KMS-11 (cell line): ENCODE results near the gene RPL35A.
A peak's percentile ranks its signal among the peaks of the same experiment; 100 is the strongest.

Experiments used
- H2AFZ ChIP-seq: fragments of 200-600 bp; sonication (generic); 2 replicates; pipeline ENCODE4 v1.6.1; 2016; ENCODE audit warnings: antibody characterized with exemption, mixed run types, low read depth
- H3K27ac ChIP-seq: fragments of 200-600 bp; sonication (generic); 2 replicates; pipeline ENCODE4 v1.6.1; 2016; ENCODE audit warnings: mild to moderate bottlenecking, mixed run types
- H3K27me3 ChIP-seq: fragments of 200-600 bp; sonication (generic); 2 replicates; pipeline ENCODE4 v1.6.1; 2017; ENCODE audit warnings: mild to moderate bottlenecking, low read depth, mixed run types, moderate library complexity; ENCODE audit not compliant: insufficient read depth
- H3K36me3 ChIP-seq: fragments of 200-600 bp; sonication (generic); 2 replicates; pipeline ENCODE4 v1.6.1; 2017; ENCODE audit warnings: mild to moderate bottlenecking, mixed run types; ENCODE audit not compliant: insufficient read depth
- H3K4me1 ChIP-seq: fragments of 200-600 bp; sonication (generic); 2 replicates; pipeline ENCODE4 v1.6.1; 2016; ENCODE audit warnings: mild to moderate bottlenecking, low read depth, mixed run types; ENCODE audit not compliant: poor library complexity, severe bottlenecking
- H3K4me2 ChIP-seq: fragments of 200-600 bp; sonication (generic); 2 replicates; pipeline ENCODE4 v1.7.0; 2016; ENCODE audit warnings: mild to moderate bottlenecking, mixed run types
- H3K4me3 ChIP-seq: fragments of 200-600 bp; sonication (generic); IDR thresholded peaks from 2 replicates; pipeline ENCODE4 v1.6.1; 2017; ENCODE audit warnings: low read depth, low read length, mixed read lengths; ENCODE audit not compliant: insufficient read depth
- H3K79me2 ChIP-seq: fragments of 200-600 bp; sonication (generic); 2 replicates; pipeline ENCODE4 v1.6.1; 2016; ENCODE audit warnings: low read depth, mixed run types; ENCODE audit not compliant: insufficient read depth
- H3K9ac ChIP-seq: fragments of 200-600 bp; sonication (generic); 2 replicates; pipeline ENCODE4 v1.6.1; 2016; ENCODE audit warnings: mild to moderate bottlenecking, mixed run types
- H4K20me1 ChIP-seq: fragments of 200-600 bp; sonication (generic); 2 replicates; pipeline ENCODE4 v1.6.1; 2016; ENCODE audit warnings: mild to moderate bottlenecking, mixed run types; ENCODE audit not compliant: insufficient read depth
- TF ChIP-seq, protein P1 (sequence below): fragments of 200-600 bp; sonication (generic); conservative IDR thresholded peaks from 2 replicates; pipeline ENCODE4 v1.6.1; 2017; ENCODE audit warnings: low read depth, mild to moderate bottlenecking, antibody characterized with exemption, low read length, moderate library complexity, mixed read lengths

RPL35A gene

DNA sequence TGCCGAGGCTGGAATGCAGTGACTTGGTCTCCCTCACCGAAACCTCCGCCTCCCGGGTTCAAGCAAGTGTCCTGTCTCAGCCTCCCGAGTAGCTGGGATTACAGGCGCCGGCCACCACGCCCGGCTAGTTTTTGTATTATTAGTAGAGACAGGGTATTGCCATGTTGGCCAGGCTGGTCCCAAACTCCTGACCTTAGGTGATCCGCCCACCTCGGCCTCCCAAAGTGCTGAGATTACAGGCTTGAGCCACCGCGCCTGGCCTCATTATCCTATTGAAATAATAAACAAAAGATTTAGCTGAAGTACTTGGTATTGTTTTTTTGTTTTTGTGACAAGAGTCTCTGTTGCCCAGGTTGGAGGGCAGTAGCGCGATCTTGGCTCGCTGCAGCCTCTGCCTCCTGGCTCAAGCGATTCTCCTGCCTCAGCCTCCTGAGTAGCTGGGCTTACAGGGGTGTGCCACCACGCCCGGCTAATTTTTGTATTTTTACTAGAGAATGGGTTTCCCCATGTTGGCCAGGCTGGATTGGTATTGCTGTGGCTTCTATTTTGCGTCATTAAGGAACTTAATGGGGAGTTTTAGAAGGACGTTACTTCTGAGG, 1.5 kb downstream of the RPL35A start:
- TF ChIP-seq, protein P1, sequence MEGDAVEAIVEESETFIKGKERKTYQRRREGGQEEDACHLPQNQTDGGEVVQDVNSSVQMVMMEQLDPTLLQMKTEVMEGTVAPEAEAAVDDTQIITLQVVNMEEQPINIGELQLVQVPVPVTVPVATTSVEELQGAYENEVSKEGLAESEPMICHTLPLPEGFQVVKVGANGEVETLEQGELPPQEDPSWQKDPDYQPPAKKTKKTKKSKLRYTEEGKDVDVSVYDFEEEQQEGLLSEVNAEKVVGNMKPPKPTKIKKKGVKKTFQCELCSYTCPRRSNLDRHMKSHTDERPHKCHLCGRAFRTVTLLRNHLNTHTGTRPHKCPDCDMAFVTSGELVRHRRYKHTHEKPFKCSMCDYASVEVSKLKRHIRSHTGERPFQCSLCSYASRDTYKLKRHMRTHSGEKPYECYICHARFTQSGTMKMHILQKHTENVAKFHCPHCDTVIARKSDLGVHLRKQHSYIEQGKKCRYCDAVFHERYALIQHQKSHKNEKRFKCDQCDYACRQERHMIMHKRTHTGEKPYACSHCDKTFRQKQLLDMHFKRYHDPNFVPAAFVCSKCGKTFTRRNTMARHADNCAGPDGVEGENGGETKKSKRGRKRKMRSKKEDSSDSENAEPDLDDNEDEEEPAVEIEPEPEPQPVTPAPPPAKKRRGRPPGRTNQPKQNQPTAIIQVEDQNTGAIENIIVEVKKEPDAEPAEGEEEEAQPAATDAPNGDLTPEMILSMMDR, result no peak
- peaks cover 22% of the 10 kb centered on the region for H3K4me1 ChIP-seq
- H3K4me2 ChIP-seq, result peak overlapping the region; percentile 85
- 0 out of 2 replicates have a peak, but pooled peaks cover 12% of the 10 kb centered on the region for H4K20me1 ChIP-seq
- H3K79me2 ChIP-seq, result peaks cover 41% of the 10 kb centered on the region
- no peak overlapping the region for H3K4me3 ChIP-seq
- no peak overlapping the region; the same call in 1 of the 2 replicates for H3K27ac ChIP-seq
- no peak overlapping the region for H2AFZ ChIP-seq
- peak overlapping the region; percentile 97; the same call in 1 of the 2 replicates for H3K9ac ChIP-seq
- no peaks in the 10 kb centered on the region for H3K27me3 ChIP-seq
- peaks cover 42% of the 10 kb centered on the region; the same call in 1 of the 2 replicates for H3K36me3 ChIP-seq

DNA sequence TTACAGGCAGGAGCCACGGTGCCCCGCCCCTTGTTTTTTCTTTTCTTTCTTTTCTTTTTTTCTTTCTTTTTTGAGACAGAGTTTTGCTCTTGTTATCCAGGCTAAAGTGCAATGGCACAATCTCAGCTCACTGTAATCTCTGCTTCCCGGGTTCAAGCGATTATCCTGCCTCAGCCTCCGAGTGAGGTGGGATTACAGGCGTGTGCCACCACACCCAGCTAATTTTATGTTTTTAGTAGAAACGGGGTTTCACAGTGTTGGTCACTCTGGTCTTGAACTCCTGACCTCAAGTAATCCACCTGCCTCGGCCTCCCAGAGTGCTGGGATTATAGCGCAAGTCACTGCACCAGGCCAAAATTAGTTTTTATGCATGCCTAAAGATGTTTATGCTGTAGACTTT, 2.5 kb downstream of the RPL35A start:
- Histone ChIP-seq H3K27me3 (no peaks in the 10 kb centered on the region), H3K4me2 (peak overlapping the region; percentile 85; the same call in 1 of the 2 replicates), H3K9ac (no peak overlapping the region), H2AFZ (no peak overlapping the region), H3K27ac (no peak overlapping the region), H4K20me1 (0 out of 2 replicates have a peak, but pooled peaks cover 12% of the 10 kb centered on the region), H3K79me2 (peaks cover 41% of the 10 kb centered on the region), H3K4me3 (no peak overlapping the region), H3K4me1 (peaks cover 22% of the 10 kb centered on the region), H3K36me3 (peaks cover 42% of the 10 kb centered on the region; the same call in 1 of the 2 replicates)
- TF ChIP-seq, protein P1, result no peak

GRCh38 chr3:197953325-197953724, 3.3 kb downstream of the RPL35A start:
- TF ChIP-seq, protein P1, result no peak
- H3K4me2 ChIP-seq, result no peak overlapping the region; the same call in 1 of the 2 replicates
- no peaks in the 10 kb centered on the region for H3K27me3 ChIP-seq
- H3K4me3 ChIP-seq, result no peak overlapping the region
- H3K36me3 ChIP-seq, result peaks cover 42% of the 10 kb centered on the region; the same call in 1 of the 2 replicates
- 0 out of 2 replicates have a peak, but pooled peaks cover 12% of the 10 kb centered on the region for H4K20me1 ChIP-seq
- H3K27ac ChIP-seq, result no peak overlapping the region
- H3K9ac ChIP-seq, result no peak overlapping the region
- H3K79me2 ChIP-seq, result peaks cover 41% of the 10 kb centered on the region
- H3K4me1 ChIP-seq, result peaks cover 22% of the 10 kb centered on the region
- H2AFZ ChIP-seq, result no peak overlapping the region

- Histone ChIP-seq H3K79me2 (peaks cover 41% of the 10 kb centered on the region), H3K9ac (no peak overlapping the region), H3K4me2 (no peak overlapping the region), H4K20me1 (0 out of 2 replicates have a peak, but pooled peaks cover 12% of the 10 kb centered on the region), H2AFZ (no peak overlapping the region), H3K36me3 (peaks cover 42% of the 10 kb centered on the region; the same call in 1 of the 2 replicates), H3K4me1 (peaks cover 22% of the 10 kb centered on the region), H3K27ac (no peak overlapping the region), H3K4me3 (no peak overlapping the region), H3K27me3 (no peaks in the 10 kb centered on the region)
- TF ChIP-seq, protein P1, result no peak
Observed at GRCh38 chr3:197953881-197954280, 3.9 kb downstream of the RPL35A start.
